Right ventricle myocardium superior (tissue), 1 donor: ENCODE measurements around the gene MICOS13. TPM values are rescaled to one million over a fixed set of nuclear protein-coding genes. Genes with fewer than 3 reads are reported as not detected.

ENCODE experiments used
- ATAC-seq: fragments of 200-7000 bp; cut with Tn5 transposase; one replicate; pipeline ENCODE4 v1.9.1; 2020; ENCODE audit warnings: mild to moderate bottlenecking; ENCODE audit not compliant: poor library complexity
- DNase-seq: peaks from one replicate; pipeline ENCODE4 v3.0.0-alpha.2; 2020
- intact Hi-C: fragments of 100-400 bp; cut with DNase I; formaldehyde crosslinking; loops from one replicate; pipeline ENCODE4 v1.11.2; 2022
- long read RNA-seq: library from polyadenylated mRNA; unstranded; transcript quantifications from one replicate; pipeline ENCODE4 v2.0.0, GENCODE V29; 2021
- total RNA-seq: library from RNA; stranded (reverse); fragmentation: NEBNext Ultra II Directional; extraction: Animal tissue kit (Norgen Biotek cat#: 25700); gene quantifications from one replicate; pipeline ENCODE4 v1.2.1, GENCODE V29; 2021
- donor health status: DM: no; HTN: yes; CAD: no; lungs with severe emphysema.

The MICOS13 gene, protein sequence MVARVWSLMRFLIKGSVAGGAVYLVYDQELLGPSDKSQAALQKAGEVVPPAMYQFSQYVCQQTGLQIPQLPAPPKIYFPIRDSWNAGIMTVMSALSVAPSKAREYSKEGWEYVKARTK
- total RNA-seq: 165 TPM
- long read RNA-seq, transcript C19orf70-204 (4 exons, 655 nt): minor isoform, 8 of 166 reads
- long read RNA-seq, transcript C19orf70-201 (4 exons, 896 nt): major isoform, 147 of 166 reads
- long read RNA-seq, partial matches to known transcripts: 2 of 166 reads
- long read RNA-seq, other reads (novel, unspliced or antisense): 7 of 166 reads

DNA sequence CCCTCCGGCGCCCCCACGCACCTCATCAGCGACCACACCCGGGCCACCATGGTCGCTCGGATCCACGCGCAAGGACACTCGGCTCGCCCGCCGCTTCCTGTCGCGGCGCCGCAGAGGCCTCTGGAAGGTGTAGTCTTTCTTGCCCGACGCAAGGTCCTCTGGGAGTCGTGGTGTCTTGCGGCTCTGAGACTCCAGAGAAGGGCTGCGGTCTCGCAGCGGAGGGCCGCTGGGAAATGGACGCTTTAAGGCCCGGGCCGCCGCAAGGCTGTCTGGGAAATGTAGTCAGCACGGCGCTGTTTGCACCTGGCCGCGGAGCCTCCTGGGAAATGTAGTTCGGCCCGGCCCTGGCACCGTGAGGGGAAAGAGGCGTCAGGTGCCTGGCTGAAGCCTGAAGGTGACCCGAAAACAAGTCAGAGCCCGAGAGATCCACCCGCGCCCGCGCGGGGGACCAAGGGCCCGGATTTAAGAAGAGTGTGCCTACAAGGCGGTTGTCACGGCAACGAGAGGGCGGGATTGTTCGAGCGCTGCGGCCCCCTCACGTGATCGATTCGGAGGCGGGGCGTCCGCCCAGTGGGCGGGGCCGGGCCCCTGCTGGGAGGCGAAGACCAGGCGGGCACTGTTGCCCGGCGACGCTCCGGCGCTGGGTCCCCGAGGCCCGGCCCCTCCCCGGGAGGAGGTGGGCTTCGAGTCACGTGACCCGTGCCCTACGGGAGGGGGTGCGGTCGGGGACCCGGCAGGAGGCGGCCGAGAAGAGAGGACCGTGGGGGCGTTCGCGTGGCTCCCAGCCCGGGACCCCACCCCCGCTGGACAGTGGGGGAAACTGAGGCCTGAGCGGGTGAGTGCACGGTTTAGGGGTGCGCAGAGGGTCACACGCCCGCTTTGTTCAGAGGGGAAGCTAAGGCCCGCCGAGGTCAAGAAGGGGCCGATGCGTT, at the start of gene MICOS13, which contains the start of gene HSD11B1L:
Gene MICOS13 (minus strand): TSS at position 80 of the 932 bp plus-strand sequence. CDS start 30 bp downstream, at position 50.
Gene HSD11B1L (plus strand): TSS at position 591 of the 932 bp plus-strand sequence. CDS start 3,806 bp downstream, outside the sequence.
- intact Hi-C loops: no loop called here
- peak; percentile 99 for DNase-seq
- ATAC-seq: peak; percentile 95

DNA sequence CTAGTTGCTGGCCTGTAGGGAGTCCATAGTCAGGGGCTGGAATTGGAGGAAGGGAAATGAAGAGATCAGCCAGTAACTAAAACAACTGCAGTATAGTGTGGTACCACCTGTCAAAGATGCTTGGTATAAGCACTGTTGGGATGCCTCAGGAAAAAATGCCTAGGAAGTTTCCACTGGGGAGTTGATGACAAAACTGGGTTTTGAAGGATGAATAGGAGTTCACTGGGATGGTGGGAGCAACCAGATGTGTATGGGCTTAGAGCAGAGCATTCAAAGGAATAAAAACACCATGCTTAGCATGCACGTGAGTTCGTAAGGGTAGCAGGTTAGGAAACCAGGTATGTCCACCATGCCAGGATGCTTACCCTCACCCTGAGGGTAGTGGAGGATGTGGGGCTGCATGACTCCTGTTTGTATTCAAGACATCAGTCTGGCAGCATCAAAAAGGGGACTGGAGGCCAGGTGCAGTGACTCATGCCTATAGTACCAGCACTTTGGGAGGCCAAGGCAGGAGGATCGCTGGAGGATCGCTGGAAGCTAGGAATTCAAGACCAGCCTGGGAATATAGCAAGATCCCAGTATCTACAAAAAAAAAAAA, 47.2 kb upstream of the MICOS13 start:
- no peak for DNase-seq
- intact Hi-C loops: no loop called here
- no peak for ATAC-seq

DNA sequence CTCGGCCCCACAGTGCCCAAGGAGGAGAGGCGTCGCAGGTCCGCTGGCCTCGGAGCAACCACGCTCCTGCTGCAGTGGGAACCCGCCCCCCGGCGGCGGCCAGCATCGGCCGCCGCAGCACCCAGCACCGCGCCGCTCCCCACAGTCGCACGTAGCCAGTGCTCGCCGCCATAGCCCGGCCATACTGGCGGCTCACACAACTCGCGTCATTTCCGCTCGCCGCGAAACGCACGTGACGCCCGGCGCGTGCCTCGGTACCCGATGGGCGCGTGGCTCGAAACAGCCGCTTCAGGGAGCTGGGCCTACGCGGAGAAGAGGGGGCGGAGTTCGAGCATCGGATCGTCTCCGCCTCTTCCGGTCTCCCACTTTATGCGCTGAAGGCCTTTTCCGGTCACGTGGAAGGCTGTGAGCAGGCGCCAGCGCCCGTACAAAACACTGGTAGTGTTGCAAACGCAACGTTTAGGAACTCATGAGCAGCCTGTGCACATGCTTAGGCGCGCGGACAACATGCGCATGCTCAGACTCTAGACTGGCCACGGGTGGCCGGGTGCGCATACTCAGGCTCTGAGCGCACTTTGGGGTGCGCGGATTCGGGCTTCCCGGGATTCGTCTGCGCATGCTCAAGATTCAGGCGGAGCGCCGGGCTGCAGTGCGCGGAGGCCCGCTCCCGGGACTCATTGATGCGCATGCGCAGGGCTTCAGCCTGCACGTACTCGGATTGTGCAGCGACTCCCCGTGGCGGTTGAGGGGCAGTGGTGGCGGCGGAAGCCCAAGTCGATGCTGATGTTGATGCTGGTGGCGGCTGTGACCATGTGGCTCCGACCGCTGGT, 39.9 kb upstream of the MICOS13 start, which contains the start of the genes CATSPERD and LONP1:
Gene CATSPERD (plus strand): TSS at position 677 of the 830 bp plus-strand sequence. CDS start 101 bp downstream, at position 778.
Gene LONP1 (minus strand): TSS at position 186 of the 830 bp plus-strand sequence. CDS start 14 bp downstream, at position 172.
- DNase-seq (peak; percentile 99), ATAC-seq (peak; percentile 98)
- intact Hi-C loops: no loop called here

DNA sequence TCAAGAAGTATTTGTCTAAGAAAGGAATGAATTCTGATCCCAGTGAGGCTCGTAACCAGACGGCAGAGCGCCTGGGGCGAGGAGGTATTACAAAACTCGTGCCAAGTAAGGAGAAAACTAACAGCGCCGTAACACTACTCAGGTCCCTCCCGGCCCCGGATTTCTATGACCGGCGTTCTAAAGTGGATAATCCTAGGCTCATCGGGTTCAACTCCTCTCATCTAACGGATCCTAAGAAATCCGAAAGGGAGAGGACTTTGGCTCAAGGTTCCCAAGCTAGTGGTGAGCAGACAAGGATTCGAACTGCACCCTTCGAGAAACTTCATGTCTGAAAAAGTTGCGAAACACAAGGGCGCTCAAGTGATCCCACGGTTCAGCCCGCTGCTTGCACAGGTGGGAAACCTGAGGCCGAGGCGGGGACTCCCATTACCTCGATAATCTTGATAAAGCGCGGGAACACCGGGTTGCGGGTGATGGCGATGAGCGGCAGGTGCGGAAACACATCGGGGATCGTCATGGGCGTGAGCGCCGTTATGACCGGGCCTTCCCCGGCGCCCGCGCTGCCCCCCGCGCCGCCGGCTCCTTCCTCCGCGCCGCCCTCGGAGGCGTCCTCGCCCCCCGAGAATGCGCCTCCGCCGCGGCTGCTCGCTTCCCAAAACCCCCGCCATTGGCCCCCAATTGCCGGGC, 39.1 kb upstream of the MICOS13 start:
- ATAC-seq: no peak
- DNase-seq: no peak
- intact Hi-C loops: no loop called here

DNA sequence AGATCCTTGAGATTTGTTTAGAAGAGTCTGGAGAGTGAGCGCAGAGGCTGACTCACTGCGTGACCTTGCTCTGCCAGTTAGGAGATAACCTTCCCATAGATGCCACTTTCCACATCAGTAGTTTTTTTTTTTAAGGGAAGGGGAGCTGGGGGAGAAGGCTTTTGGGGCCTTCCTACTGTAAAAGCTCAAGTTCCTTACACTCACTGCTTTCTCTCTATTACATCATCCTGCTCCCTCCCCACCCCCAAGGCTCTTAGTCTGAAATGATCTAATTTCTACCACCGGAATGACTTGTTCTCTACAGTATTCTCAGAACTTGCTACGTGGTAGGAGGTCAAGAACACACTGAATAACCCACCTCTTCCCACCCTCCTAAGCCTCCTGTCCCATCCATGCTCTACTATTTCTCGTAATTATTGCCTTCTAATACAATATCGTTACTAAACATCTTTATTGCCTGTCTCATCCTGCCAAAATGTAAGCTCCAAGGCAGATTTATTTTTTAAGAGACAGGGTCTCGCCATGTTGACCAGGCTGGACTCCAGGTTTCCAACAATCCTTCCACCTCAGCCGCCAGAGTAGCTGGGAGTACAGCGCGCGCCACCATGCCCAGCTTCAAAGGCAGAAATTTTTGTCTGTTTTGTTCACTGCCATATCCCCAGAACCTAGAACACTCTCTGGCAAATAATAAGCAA, 38.4 kb upstream of the MICOS13 start:
- no peak for ATAC-seq

DNA sequence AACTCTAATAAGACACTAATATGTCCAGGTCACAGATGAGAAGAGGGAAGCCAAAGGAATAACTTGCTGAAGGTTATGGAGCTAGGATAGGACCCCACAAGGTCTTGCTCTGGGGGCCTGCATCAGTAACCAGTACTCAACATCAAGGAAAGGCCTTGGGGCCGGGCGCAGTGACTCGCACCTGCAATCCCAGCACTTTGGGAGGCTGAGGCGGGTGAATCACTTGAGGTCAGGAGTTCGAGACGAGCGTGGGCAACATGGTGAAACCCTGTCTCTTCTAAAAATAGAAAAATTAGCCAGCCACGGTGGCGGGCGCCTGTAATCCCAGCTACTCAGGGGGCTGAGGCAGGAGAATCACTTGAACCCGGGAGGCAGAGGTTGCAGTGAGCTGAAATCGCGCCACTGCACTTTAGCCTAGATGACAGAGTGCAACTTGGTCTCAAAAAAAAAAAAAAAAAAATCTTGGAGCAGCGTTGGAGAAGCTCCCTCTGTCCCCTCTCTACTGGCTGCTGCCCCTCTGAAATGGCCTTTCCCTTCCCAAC, 37.8 kb upstream of the MICOS13 start:
- ATAC-seq (no peak), DNase-seq (no peak)
- intact Hi-C loops: no loop called here

More for the DNA sequence above, 38.4 kb upstream of the MICOS13 start:
- no peak for DNase-seq
- intact Hi-C loops: no loop called here

DNA sequence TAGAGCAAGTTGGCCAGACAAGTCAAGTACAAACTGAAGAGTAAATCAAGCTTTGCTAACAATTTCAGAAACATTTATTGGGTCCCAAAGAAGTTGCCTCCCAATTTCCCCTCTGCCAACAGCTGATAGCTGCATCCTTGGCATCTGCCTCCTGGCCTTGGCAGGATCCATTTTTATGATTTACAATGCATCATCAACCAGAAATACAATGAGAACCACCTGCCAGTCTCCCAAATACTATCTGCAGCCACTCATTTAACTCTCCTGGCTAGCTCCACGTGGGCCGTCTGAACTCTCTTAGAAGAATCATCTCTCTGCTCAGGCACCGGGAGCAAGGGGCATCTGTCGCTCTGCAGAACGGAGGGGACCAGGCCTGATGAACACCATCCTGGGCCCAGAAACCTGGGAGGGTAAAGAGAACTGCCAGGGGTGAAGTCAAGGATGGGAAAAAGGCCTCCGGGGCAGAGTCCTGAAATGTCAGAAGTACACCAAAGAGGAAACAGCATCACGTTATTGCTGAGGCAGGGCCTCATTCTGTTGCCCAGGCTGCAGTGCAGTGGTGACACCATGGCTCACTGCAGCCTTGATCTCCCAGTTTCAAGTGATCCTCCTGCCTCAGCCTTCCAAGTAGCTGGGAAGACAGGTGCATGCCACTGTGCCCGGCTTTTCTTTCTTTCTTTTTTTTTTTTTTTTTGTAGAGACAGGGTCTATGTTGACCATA, 37.1 kb upstream of the MICOS13 start:
- ATAC-seq (no peak), DNase-seq (no peak)
- intact Hi-C loops: no loop called here

DNA sequence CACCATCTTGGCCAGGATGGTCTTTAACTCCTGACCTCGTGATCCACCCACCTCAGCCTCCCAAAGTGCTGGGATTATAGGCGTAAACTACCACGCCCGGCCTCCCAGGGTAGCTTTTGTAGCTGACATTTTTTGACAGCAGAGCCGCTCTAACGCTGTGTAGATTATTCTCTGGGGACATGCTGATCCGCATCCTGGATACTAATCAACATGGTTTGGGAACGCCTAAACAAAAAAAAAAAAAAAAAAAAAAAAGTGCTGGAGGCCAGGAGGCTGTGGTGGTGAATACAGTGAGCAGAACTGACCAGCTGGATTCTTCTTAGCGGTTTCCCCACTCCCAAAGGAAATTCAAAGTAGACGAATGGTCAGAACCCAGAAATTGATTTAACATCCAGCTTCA, 34.5 kb upstream of the MICOS13 start:
- intact Hi-C loops: no loop called here
- ATAC-seq: no peak
- DNase-seq: no peak

DNA sequence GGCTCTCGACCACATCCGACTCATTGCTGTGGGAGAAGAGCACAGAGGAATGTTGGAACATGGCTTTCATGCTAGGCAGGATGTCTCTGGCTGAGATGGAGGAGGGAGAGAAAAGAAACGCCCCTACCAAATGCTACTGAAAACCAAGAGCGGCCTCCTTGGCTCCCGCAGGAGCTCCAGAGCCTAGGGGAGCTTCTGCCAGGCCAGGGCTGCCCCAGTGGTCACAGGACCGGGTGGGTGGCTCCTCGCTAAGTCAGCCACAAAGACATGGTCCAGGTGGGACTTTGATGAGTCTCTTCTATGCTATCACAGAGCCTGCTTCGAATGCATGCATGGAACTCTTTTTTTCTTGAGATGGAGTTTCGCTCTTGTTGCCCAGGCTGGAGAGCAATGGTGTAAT, 32.9 kb upstream of the MICOS13 start:
- intact Hi-C loops: no loop called here
- DNase-seq: no peak
- ATAC-seq: no peak

DNA sequence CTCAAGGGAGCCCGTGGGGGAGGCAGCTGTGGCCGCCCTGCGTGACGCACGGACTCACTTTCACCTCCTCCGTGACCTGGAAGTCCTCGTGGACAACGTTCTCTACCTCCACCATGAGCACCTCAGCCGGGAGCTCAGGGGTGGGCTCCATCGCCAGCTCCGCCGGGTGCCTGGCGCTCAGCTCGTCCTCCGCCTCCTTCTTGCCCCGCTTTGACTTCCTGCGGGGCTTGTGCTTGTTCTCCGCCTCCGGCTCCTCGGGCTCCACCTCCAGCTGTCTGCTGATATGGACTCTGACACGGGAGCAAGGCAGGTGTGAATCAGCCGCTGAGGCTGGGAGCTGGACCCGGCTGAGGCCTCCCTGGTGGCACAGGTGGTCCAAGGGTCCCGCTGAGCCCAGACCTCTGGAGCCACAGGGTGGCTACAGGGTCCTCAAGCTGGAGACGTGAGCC, 31.4 kb upstream of the MICOS13 start:
- intact Hi-C loops: no loop called here
- no peak for DNase-seq
- ATAC-seq: no peak

DNA sequence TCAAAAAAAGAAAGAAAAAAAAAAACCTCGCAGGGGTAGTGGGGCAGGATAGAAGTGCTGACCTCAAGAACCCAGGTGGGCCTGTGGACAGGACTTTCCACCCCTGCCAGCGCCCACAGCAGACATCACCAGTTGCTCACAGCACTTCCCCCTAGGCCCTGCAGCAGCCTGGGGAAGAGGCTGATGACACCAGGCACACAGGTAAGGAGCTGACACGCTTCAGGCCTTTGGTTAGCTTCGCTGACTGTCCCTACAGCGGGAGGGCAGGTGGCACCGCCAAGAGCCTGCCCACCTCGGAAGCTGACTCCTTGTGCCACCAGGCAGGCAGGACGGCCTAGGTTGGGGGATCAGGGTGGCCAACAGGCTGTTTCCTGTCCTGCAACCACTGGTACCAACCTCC, 30.7 kb upstream of the MICOS13 start:
- intact Hi-C loops: no loop called here
- ATAC-seq (no peak), DNase-seq (no peak)

DNA sequence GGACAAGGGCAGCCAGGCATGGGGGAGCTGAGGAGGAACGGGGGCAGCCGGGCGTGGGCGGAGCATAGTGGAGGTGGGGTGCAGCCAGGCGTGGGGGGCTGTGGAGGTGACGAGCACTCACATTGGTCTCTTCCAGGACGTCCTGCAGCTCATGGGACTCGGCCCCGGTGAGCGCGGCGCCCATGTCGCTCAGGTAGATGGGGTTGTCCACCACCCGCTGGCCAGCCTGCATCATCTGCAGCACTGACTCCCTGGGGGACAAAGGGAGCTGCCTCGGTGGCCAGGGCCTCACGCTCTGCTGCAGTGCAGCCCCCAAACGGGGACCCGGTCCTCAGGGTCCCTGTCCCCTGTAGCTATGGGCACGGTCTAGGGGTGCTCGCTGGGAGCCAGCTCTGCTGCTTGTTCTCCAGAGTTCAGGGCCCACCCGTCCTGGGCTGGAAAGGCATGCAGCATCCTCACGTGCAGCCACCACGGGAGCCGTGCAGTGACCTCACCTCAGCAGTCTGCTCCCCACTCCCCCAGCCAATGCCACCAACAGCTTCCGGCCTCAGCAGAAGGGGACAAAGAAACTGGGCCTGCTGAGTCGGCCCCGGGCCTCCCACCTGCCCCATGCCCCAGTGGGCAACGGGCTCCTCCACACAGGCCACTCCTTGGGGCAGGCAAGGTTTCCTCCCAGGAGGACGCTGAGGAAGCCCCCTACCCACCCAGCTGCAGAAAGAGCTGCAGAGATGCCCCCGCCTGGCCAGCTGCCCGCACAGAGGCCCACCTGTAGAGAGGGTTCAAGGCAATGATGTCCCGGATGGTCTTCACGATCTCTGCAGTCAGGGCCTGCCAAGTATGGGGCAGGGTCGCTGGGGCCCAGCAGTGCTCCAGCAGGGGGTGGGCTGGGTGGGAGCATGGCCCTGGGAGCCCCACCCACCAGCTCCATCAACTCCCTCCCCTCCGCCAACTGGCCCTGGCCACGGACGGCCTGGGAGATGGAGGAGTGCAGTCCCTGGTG, 27.6 kb upstream of the MICOS13 start:
- DNase-seq (no peak), ATAC-seq (no peak)

DNA sequence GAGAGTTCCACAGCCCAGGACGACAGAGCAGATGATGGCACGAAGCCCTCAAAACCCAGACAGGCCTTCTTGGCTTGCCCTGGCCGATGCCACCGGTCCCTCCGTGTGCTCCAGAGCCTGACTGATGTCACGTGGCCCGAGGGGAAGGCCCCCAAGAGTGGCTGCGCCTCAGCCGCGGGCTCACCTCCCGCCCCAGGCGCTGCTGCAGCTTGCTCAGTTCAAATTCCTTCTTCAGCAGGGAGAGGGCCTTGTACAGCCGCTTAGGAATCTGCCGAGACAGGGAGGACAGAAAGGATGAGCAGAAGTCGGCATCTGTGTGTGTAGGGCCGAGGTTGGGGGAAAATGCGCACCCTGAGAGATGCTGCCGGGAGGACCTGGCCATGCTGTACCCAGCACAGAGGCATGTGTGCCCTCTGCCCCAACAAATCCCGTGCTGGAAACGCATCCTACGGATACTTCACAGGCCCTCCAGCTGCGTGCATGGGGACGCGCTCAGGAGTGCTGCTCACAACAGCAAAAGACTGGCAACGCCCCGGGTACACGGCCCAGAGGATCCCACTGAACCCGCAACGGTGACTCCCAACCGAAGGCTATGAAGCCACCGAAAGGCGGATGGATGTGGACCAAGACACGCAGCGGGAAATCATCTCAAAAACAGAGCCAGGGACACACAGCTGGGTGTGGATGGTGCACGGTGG, 26.7 kb upstream of the MICOS13 start:
- ATAC-seq (no peak), DNase-seq (no peak)
- intact Hi-C loops: no loop called here

More for the DNA sequence above, 27.6 kb upstream of the MICOS13 start:
- intact Hi-C loops: no loop called here

DNA sequence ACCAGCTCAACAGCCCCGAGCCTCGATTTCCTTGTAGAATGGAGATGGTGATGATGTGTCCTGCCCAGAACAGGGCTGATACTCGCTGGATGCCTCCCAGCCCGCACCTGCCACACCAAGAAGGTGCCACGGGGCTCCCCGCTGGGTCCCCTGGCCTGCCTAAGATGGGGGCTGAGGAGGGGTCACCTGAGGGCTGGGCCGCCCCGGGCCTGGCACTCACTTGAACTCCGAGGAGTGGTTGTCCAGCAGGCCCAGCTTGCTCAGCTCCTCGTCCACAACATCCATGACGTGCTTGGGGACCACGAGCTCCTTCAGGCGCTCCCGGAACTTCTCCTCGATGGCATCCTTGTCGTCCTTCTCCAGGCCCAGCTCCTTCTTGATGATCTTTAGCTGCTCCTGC, 25.2 kb upstream of the MICOS13 start:
- DNase-seq (no peak), ATAC-seq (no peak)
- intact Hi-C loops: no loop called here
